OCI-LY3 (cell line): Measurements from ENCODE around the gene ZC3H4.
"Not testable (repeated sequence)": the region's sequence is repeated elsewhere in the genome, so short reads cannot be mapped to it uniquely, and the experiment has no call there.

Experiments used
- H2AFZ ChIP-seq: fragments of 200-600, 300-600 bp; shearing (Covaris generic); 2 replicates; pipeline ENCODE4 v1.6.0; 2014; ENCODE audit warnings: antibody characterized with exemption, low read depth, low read length
- H3K27ac ChIP-seq: fragments of 200-600, 300-600 bp; sonication (generic); 2 replicates; pipeline ENCODE4 v1.5.1; 2014; ENCODE audit warnings: mild to moderate bottlenecking, low read length, moderate library complexity, mixed read lengths
- H3K27me3 ChIP-seq: fragments of 200-600, 300-600 bp; sonication (generic); 2 replicates; pipeline ENCODE4 v1.6.1; 2014; ENCODE audit warnings: low read depth, low read length, mixed read lengths
- H3K36me3 ChIP-seq: fragments of 200-600, 300-600 bp; sonication (generic); replicated peaks from 2 replicates; pipeline ENCODE3; 2014; ENCODE audit warnings: low read depth, low read length, mixed read lengths
- H3K4me1 ChIP-seq: fragments of 300-600, 200-600 bp; sonication (generic); 2 replicates; pipeline ENCODE4 v1.6.1; 2014; ENCODE audit warnings: low read length, mixed read lengths
- H3K4me2 ChIP-seq: fragments of 200-600, 300-600 bp; sonication (generic); 2 replicates; pipeline ENCODE4 v1.6.1; 2014; ENCODE audit warnings: low read length, mixed read lengths
- H3K4me3 ChIP-seq: fragments of 300-600, 200-600 bp; sonication (generic); 2 replicates; pipeline ENCODE4 v1.5.1; 2014; ENCODE audit warnings: antibody characterized with exemption, mild to moderate bottlenecking, low read length, moderate library complexity
- H3K79me2 ChIP-seq: fragments of 300-600, 200-600 bp; shearing (Covaris generic); 2 replicates; pipeline ENCODE4 v1.6.1; 2014; ENCODE audit warnings: mild to moderate bottlenecking, low read length, mixed read lengths
- H3K9ac ChIP-seq: fragments of 300-600, 200-600 bp; shearing (Covaris generic); 2 replicates; pipeline ENCODE4 v1.6.0; 2014; ENCODE audit warnings: mild to moderate bottlenecking, low read length, moderate library complexity
- H3K9me3 ChIP-seq: fragments of 200-600, 300-600 bp; shearing (Covaris generic); 2 replicates; pipeline ENCODE4 v1.6.1; 2014; ENCODE audit warnings: low read length, mixed read lengths; ENCODE audit not compliant: insufficient read depth
- H4K20me1 ChIP-seq: fragments of 200-600, 300-600 bp; sonication (generic); 2 replicates; pipeline ENCODE4 v1.6.1; 2016; ENCODE audit warnings: low read length, mixed read lengths; ENCODE audit not compliant: insufficient read depth
- EZH2phosphoT487 ChIP-seq: fragments of 200-600 bp; shearing (Covaris generic); IDR thresholded peaks from 2 replicates; pipeline ENCODE4 v1.6.1; 2018; ENCODE audit warnings: antibody characterized with exemption, mixed run types, low read depth
- TF ChIP-seq, protein P1 (sequence below): fragments of 200-600, 300-600 bp; sonication (generic); IDR thresholded peaks from 2 replicates; pipeline ENCODE4 v1.5.1; 2014; ENCODE audit warnings: antibody characterized with exemption, low read length, low read depth

The ZC3H4 gene

DNA sequence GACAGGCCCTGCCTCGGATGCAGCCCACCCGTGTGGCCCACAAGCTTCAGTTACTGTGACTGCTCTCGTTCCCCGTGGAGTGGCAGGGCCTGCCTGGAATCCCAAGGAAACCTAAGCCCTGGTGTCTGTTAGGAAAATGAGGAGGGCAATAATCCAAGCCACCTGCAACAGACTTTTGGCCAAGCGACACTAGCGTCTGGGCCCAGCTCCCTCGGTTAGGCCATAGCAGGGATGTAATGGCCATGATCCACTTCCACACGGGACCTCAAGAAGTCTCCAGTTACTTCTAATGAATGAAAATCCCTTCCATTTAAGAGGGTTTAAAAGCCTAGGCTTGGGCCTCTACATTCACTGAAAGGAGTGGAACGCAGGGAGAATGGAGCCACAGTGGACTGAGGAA is 8.9 kb downstream of the ZC3H4 start:
- H3K9me3 ChIP-seq, result no peaks in the 10 kb centered on the region
- H3K4me1 ChIP-seq, result peaks cover 14% of the 10 kb centered on the region
- H3K36me3 ChIP-seq, result peaks cover 48% of the 10 kb centered on the region
- peaks cover 100% of the 10 kb centered on the region for H3K79me2 ChIP-seq
- no peak for TF ChIP-seq EZH2phosphoT487
- TF ChIP-seq, protein P1, sequence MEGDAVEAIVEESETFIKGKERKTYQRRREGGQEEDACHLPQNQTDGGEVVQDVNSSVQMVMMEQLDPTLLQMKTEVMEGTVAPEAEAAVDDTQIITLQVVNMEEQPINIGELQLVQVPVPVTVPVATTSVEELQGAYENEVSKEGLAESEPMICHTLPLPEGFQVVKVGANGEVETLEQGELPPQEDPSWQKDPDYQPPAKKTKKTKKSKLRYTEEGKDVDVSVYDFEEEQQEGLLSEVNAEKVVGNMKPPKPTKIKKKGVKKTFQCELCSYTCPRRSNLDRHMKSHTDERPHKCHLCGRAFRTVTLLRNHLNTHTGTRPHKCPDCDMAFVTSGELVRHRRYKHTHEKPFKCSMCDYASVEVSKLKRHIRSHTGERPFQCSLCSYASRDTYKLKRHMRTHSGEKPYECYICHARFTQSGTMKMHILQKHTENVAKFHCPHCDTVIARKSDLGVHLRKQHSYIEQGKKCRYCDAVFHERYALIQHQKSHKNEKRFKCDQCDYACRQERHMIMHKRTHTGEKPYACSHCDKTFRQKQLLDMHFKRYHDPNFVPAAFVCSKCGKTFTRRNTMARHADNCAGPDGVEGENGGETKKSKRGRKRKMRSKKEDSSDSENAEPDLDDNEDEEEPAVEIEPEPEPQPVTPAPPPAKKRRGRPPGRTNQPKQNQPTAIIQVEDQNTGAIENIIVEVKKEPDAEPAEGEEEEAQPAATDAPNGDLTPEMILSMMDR, result no peak
- no peak overlapping the region for H3K27ac ChIP-seq
- no peak overlapping the region for H3K9ac ChIP-seq
- H3K27me3 ChIP-seq, result no peaks in the 10 kb centered on the region
- no peak overlapping the region for H3K4me2 ChIP-seq
- no peak overlapping the region for H2AFZ ChIP-seq
- no peak overlapping the region for H3K4me3 ChIP-seq
- peaks cover 44% of the 10 kb centered on the region for H4K20me1 ChIP-seq

- Histone ChIP-seq H3K27me3 (no peaks in the 10 kb centered on the region), H4K20me1 (peaks cover 61% of the 10 kb centered on the region), H3K36me3 (peaks cover 39% of the 10 kb centered on the region), H3K9me3 (no peaks in the 10 kb centered on the region), H2AFZ (no peak overlapping the region), H3K4me1 (no peaks in the 10 kb centered on the region), H3K27ac (no peak overlapping the region), H3K4me2 (no peak overlapping the region), H3K4me3 (no peak overlapping the region), H3K79me2 (peaks cover 100% of the 10 kb centered on the region), H3K9ac (no peak overlapping the region)
- TF ChIP-seq, protein P1, result no peak
- no peak for TF ChIP-seq EZH2phosphoT487
Observed at GRCh38 chr19:47102346-47103060, 11.1 kb downstream of the ZC3H4 start.

DNA sequence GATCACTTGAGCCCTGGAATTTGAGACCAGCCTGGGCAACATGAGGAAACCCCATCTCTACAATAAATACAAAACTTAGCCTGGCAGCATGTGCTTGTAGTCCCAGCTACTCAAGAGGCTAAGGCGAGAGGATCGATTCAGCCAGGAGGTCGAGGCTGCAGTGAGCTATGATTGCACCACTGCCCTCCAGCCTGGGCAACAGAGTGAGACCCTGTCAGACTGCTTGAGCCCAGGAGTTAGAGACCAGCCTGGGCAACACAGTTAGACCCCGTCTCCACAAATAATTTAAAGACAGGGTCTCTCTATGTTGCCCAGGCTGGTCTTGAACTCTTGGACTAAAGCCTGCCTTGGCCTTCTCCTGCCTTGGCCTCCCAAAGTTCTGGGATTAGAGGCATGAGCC is 12.5 kb downstream of the ZC3H4 start:
- H3K27me3 ChIP-seq, H3K4me2 ChIP-seq, H2AFZ ChIP-seq, H3K4me1 ChIP-seq, H3K9me3 ChIP-seq, H3K9ac ChIP-seq, H3K27ac ChIP-seq, H3K4me3 ChIP-seq: not testable (repeated sequence)
- Histone ChIP-seq H3K36me3 (peaks cover 37% of the 10 kb centered on the region), H4K20me1 (peaks cover 69% of the 10 kb centered on the region), H3K79me2 (peaks cover 100% of the 10 kb centered on the region)

- H3K4me3 ChIP-seq, result no peak overlapping the region
- TF ChIP-seq, protein P1, result no peak
- no peak for TF ChIP-seq EZH2phosphoT487
- peaks cover 100% of the 10 kb centered on the region for H3K79me2 ChIP-seq
- H3K36me3 ChIP-seq, result peaks cover 39% of the 10 kb centered on the region
- H3K9ac ChIP-seq, result no peak overlapping the region
- H3K27ac ChIP-seq, result no peak overlapping the region
- no peaks in the 10 kb centered on the region for H3K4me1 ChIP-seq
- H3K4me2 ChIP-seq, result no peak overlapping the region
- peaks cover 72% of the 10 kb centered on the region for H4K20me1 ChIP-seq
- H3K27me3 ChIP-seq, result no peaks in the 10 kb centered on the region
- no peaks in the 10 kb centered on the region for H3K9me3 ChIP-seq
- H2AFZ ChIP-seq, result no peak overlapping the region
Observed at GRCh38 chr19:47100290-47100689, 13.3 kb downstream of the ZC3H4 start.
